Measurements from ENCODE around the gene AP1S2.

Gene AP1S2

DNA sequence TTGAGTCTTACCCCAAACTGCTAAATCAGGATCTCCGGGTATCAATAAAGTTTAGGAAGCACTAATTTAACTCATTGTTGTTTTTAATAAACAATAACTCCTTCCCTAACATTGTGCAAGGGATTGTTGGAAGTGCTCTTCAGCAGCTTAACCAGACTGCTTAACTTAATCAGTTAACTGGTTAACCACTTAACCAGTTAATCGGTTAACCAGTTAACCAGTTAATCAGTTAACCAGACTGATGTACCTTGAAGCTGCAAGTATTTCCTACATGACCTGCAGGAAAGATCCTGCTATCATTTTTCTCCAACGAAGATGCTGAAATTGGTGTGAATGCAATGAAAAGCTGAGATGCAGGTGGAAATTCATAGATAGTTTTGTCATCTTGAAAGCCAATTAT, 40.1 kb upstream of the AP1S2 start:
- no peak overlapping the region for H3K4me2 ChIP-seq (ENCODE audit: low read depth, low read length, poor library complexity, severe bottlenecking)
- no peaks in the 10 kb centered on the region for H3K36me3 ChIP-seq (ENCODE audit: low read length)
- no peak for TF ChIP-seq EZH2phosphoT487 (conservative IDR thresholded peaks at IDR 0.05; ENCODE audit: low read length)
- TF ChIP-seq, protein P1, sequence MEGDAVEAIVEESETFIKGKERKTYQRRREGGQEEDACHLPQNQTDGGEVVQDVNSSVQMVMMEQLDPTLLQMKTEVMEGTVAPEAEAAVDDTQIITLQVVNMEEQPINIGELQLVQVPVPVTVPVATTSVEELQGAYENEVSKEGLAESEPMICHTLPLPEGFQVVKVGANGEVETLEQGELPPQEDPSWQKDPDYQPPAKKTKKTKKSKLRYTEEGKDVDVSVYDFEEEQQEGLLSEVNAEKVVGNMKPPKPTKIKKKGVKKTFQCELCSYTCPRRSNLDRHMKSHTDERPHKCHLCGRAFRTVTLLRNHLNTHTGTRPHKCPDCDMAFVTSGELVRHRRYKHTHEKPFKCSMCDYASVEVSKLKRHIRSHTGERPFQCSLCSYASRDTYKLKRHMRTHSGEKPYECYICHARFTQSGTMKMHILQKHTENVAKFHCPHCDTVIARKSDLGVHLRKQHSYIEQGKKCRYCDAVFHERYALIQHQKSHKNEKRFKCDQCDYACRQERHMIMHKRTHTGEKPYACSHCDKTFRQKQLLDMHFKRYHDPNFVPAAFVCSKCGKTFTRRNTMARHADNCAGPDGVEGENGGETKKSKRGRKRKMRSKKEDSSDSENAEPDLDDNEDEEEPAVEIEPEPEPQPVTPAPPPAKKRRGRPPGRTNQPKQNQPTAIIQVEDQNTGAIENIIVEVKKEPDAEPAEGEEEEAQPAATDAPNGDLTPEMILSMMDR (IDR thresholded peaks at IDR 0.05; ENCODE audit: insufficient read depth, low read length, poor library complexity, severe bottlenecking) = no peak
- H3F3A ChIP-seq (ENCODE audit: insufficient read depth) = no peaks in the 10 kb centered on the region
- no peaks in the 10 kb centered on the region for H3K27me3 ChIP-seq (ENCODE audit: low read length)
- H2AFZ ChIP-seq (ENCODE audit: low read depth, low read length, severe bottlenecking) = no peak overlapping the region
- H3K9me3 ChIP-seq (ENCODE audit: insufficient read depth, low read length) = no peaks in the 10 kb centered on the region
- H4K20me1 ChIP-seq (ENCODE audit: low read depth, low read length) = no peaks in the 10 kb centered on the region
- H3K4me3 ChIP-seq (ENCODE audit: insufficient read depth, low read length, poor library complexity, severe bottlenecking) = no peak overlapping the region
- H3K79me2 ChIP-seq (ENCODE audit: insufficient read depth, low read length) = no peaks in the 10 kb centered on the region
- H3K27ac ChIP-seq (ENCODE audit: low read depth, low read length) = no peak overlapping the region
- no peaks in the 10 kb centered on the region for H3K9me2 ChIP-seq (replicated peaks; ENCODE audit: insufficient read depth, low read length)
- H3K9ac ChIP-seq (ENCODE audit: low read length) = no peak overlapping the region

DNA sequence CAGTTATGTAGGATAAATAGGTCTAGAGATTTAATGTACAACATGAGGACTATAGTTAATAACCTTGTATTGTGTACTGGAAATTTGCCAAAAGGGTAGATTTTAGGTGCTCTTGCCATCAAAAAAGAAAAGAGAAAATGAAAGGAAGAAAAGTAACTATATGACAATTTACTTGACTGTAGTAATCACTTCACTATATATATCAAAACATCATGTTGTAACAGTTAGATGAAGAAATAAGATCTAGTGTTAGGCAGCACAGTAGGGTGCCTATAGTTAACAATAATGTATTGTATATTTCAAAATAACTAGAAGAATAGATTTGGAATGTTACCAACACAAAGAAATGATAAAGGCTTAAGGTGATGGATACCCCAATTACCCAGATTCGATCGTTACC, 35.9 kb upstream of the AP1S2 start:
- no peaks in the 10 kb centered on the region for H3K27me3 ChIP-seq (ENCODE audit: low read length)
- no peaks in the 10 kb centered on the region for H3K9me3 ChIP-seq (ENCODE audit: insufficient read depth, low read length)
- no peaks in the 10 kb centered on the region for H4K20me1 ChIP-seq (ENCODE audit: low read depth, low read length)
- TF ChIP-seq, protein P1 (IDR thresholded peaks at IDR 0.05; ENCODE audit: insufficient read depth, low read length, poor library complexity, severe bottlenecking) = no peak
- TF ChIP-seq EZH2phosphoT487 (conservative IDR thresholded peaks at IDR 0.05; ENCODE audit: low read length) = no peak
- H3K27ac ChIP-seq (ENCODE audit: low read depth, low read length) = no peak overlapping the region
- no peaks in the 10 kb centered on the region for H3K79me2 ChIP-seq (ENCODE audit: insufficient read depth, low read length)
- no peak overlapping the region for H3K4me3 ChIP-seq (ENCODE audit: insufficient read depth, low read length, poor library complexity, severe bottlenecking)
- H3K36me3 ChIP-seq (ENCODE audit: low read length) = no peaks in the 10 kb centered on the region
- no peak overlapping the region for H3K4me2 ChIP-seq (ENCODE audit: low read depth, low read length, poor library complexity, severe bottlenecking)
- H3K9ac ChIP-seq (ENCODE audit: low read length) = no peak overlapping the region
- no peaks in the 10 kb centered on the region for H3K9me2 ChIP-seq (replicated peaks; ENCODE audit: insufficient read depth, low read length)
- H3F3A ChIP-seq (ENCODE audit: insufficient read depth) = no peaks in the 10 kb centered on the region
- no peak overlapping the region for H2AFZ ChIP-seq (ENCODE audit: low read depth, low read length, severe bottlenecking)

DNA sequence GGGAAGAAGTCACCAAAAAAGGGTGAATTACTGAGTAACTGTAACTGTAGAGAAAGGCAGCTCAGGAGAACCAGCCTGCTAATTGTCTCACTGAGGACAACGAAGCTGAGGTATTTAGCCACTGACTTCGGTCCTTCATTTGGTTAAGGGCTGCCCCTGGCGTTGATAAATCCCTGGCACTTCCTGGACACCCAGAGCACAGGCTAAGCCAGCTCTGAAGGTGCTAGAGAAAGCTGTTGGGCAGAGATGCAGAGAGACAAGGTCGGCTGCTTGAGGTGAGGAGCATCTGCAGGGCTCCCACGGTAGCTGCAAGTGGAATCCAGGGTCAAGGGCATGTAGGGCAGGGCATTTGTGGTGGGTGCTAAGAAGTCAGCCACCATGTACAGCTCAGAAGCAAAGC, 33.4 kb upstream of the AP1S2 start:
- H4K20me1 ChIP-seq (ENCODE audit: low read depth, low read length) = no peaks in the 10 kb centered on the region
- no peaks in the 10 kb centered on the region for H3K79me2 ChIP-seq (ENCODE audit: insufficient read depth, low read length)
- H3F3A ChIP-seq (ENCODE audit: insufficient read depth) = no peaks in the 10 kb centered on the region
- no peak overlapping the region for H3K4me3 ChIP-seq (ENCODE audit: insufficient read depth, low read length, poor library complexity, severe bottlenecking)
- no peaks in the 10 kb centered on the region for H3K36me3 ChIP-seq (ENCODE audit: low read length)
- no peaks in the 10 kb centered on the region for H3K9me3 ChIP-seq (ENCODE audit: insufficient read depth, low read length)
- no peaks in the 10 kb centered on the region for H3K9me2 ChIP-seq (replicated peaks; ENCODE audit: insufficient read depth, low read length)
- H3K27me3 ChIP-seq (ENCODE audit: low read length) = no peaks in the 10 kb centered on the region
- no peak overlapping the region for H3K27ac ChIP-seq (ENCODE audit: low read depth, low read length)
- H2AFZ ChIP-seq (ENCODE audit: low read depth, low read length, severe bottlenecking) = no peak overlapping the region
- TF ChIP-seq EZH2phosphoT487 (conservative IDR thresholded peaks at IDR 0.05; ENCODE audit: low read length) = no peak
- TF ChIP-seq, protein P1 (IDR thresholded peaks at IDR 0.05; ENCODE audit: insufficient read depth, low read length, poor library complexity, severe bottlenecking) = no peak
- no peak overlapping the region for H3K4me2 ChIP-seq (ENCODE audit: low read depth, low read length, poor library complexity, severe bottlenecking)
- no peak overlapping the region for H3K9ac ChIP-seq (ENCODE audit: low read length)

DNA sequence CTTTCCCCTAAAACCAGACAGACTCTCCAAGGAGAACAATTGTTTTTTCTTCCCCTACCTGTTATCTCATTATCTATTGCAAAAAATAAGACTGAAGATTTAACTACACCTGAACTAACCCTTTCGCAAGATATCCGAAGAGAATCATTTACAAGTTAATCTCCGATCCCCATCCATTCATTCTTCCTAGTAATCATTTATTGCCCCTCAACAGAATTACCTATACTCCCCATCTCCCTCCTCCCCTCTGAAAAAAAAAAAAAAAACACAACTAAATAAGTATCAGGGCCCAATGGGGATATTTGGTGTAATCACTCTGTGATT, 28.9 kb upstream of the AP1S2 start:
- H3F3A ChIP-seq (ENCODE audit: insufficient read depth) = no peaks in the 10 kb centered on the region

More for the DNA sequence above, 28.9 kb upstream of the AP1S2 start:
- Histone ChIP-seq H4K20me1 (ENCODE audit: low read depth, low read length) (no peaks in the 10 kb centered on the region), H3K27ac (ENCODE audit: low read depth, low read length) (no peak overlapping the region), H3K27me3 (ENCODE audit: low read length) (no peaks in the 10 kb centered on the region), H3K36me3 (ENCODE audit: low read length) (no peaks in the 10 kb centered on the region), H2AFZ (ENCODE audit: low read depth, low read length, severe bottlenecking) (no peak overlapping the region), H3K4me2 (ENCODE audit: low read depth, low read length, poor library complexity, severe bottlenecking) (no peak overlapping the region), H3K4me3 (ENCODE audit: insufficient read depth, low read length, poor library complexity, severe bottlenecking) (no peak overlapping the region), H3K9me2 (replicated peaks; ENCODE audit: insufficient read depth, low read length) (no peaks in the 10 kb centered on the region), H3K9me3 (ENCODE audit: insufficient read depth, low read length) (no peaks in the 10 kb centered on the region), H3K79me2 (ENCODE audit: insufficient read depth, low read length) (no peaks in the 10 kb centered on the region), H3K9ac (ENCODE audit: low read length) (no peak overlapping the region)
- TF ChIP-seq, protein P1 (IDR thresholded peaks at IDR 0.05; ENCODE audit: insufficient read depth, low read length, poor library complexity, severe bottlenecking) = no peak
- TF ChIP-seq EZH2phosphoT487 (conservative IDR thresholded peaks at IDR 0.05; ENCODE audit: low read length) = no peak
